Neural crest cell (in vitro differentiated cells): ENCODE measurements around the gene MAPK8IP3. TPM values are rescaled to one million over a fixed set of nuclear protein-coding genes. Genes with fewer than 3 reads are reported as not detected.
"Not testable (repeated sequence)": the region's sequence is repeated elsewhere in the genome, so short reads cannot be mapped to it uniquely, and the experiment has no call there.

Experiments used
- DNase-seq: peaks from one replicate; pipeline ENCODE4 v3.0.0; 2021; ENCODE audit warnings: low read depth, mixed read lengths, low spot score
- H3K27ac Mint-ChIP-seq: one replicate; pipeline ENCODE4 v1.8.0; 2021; ENCODE audit warnings: mild to moderate bottlenecking, mixed read lengths; ENCODE audit not compliant: unreplicated experiment
- H3K27me3 Mint-ChIP-seq: 2 replicates; pipeline ENCODE4 v1.8.0; 2021; ENCODE audit warnings: low read depth, mild to moderate bottlenecking, mixed read lengths
- H3K36me3 Mint-ChIP-seq: 2 replicates; pipeline ENCODE4 v1.8.0; 2021; ENCODE audit warnings: low read depth, mild to moderate bottlenecking, mixed read lengths
- H3K4me1 Mint-ChIP-seq: 2 replicates; pipeline ENCODE4 v1.8.0; 2021; ENCODE audit warnings: mixed read lengths
- H3K4me3 Mint-ChIP-seq: one replicate; pipeline ENCODE4 v1.8.0; 2021; ENCODE audit warnings: mild to moderate bottlenecking, mixed read lengths
- H3K9me3 Mint-ChIP-seq: 2 replicates; pipeline ENCODE4 v1.8.0; 2021; ENCODE audit warnings: mixed read lengths
- CTCF ChIP-seq: fragments of 200-600 bp; sonication (generic); conservative IDR thresholded peaks from 2 replicates; pipeline ENCODE4 v1.5.0; 2021; ENCODE audit warnings: antibody characterized with exemption, mild to moderate bottlenecking
- total RNA-seq: library from RNA; stranded (reverse); gene quantifications from 2 replicates; pipeline ENCODE4 v1.2.1, GENCODE V29; 2021

Gene MAPK8IP3
- total RNA-seq, 1 donor from 2014 or later, result 111 TPM

DNA sequence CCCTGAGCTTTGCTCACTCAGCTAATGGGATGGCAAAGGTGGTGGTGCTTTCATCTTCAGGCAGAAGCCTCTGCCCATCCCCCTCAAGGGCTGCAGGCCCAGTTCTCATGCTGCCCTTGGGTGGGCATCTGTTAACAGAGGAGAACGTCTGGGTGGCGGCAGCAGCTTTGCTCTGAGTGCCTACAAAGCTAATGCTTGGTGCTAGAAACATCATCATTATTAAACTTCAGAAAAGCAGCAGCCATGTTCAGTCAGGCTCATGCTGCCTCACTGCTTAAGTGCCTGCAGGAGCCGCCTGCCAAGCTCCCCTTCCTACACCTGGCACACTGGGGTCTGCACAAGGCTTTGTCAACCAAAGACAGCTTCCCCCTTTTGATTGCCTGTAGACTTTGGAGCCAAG lies 5.7 kb upstream of the MAPK8IP3 start:
- H3K27ac Mint-ChIP-seq, result no peak overlapping the region
- TF ChIP-seq CTCF, result no peak
- no peaks in the 10 kb centered on the region for H3K9me3 Mint-ChIP-seq
- peaks cover 9% of the 10 kb centered on the region for H3K4me1 Mint-ChIP-seq
- peaks cover 16% of the 10 kb centered on the region for H3K36me3 Mint-ChIP-seq
- no peak overlapping the region for H3K4me3 Mint-ChIP-seq
- DNase-seq, result no peak
- H3K27me3 Mint-ChIP-seq, result no peaks in the 10 kb centered on the region

DNA sequence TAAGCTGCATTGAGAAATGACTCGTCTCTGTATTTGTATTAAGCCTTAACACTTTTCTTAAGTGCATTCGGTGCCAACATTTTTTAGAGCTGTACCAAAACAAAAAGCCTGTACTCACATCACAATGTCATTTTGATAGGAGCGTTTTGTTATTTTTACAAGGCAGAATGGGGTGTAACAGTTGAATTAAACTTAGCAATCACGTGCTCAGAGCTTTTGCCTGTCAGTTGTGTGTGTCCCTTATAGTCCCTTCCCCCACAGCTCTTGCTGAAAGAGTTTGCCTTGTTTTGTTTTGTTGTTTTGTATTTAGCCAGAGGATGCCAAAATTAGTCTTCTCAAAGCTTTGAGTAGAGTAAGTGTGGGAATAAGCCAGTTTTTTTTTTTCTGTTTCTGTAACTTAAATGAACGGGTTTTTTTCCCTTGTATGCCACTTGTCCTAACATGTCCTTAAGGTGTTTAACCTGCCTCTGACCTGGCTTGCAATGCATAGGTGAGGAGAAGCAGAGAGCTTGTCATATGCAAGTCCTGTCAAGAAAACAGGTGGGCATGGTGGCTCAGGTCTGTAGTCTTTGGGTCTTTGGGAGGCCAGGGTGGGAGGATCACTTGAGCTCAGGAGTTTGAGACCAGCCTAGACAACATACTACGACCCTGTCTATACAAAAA lies 4.6 kb upstream of the MAPK8IP3 start:
- Mint-ChIP-seq H3K4me1 (peaks cover 14% of the 10 kb centered on the region), H3K27ac (no peak overlapping the region), H3K9me3 (no peaks in the 10 kb centered on the region), H3K36me3 (peaks cover 12% of the 10 kb centered on the region), H3K4me3 (peak overlapping the region; percentile 31), H3K27me3 (peaks cover 5% of the 10 kb centered on the region)
- no peak for TF ChIP-seq CTCF
- DNase-seq, result no peak

DNA sequence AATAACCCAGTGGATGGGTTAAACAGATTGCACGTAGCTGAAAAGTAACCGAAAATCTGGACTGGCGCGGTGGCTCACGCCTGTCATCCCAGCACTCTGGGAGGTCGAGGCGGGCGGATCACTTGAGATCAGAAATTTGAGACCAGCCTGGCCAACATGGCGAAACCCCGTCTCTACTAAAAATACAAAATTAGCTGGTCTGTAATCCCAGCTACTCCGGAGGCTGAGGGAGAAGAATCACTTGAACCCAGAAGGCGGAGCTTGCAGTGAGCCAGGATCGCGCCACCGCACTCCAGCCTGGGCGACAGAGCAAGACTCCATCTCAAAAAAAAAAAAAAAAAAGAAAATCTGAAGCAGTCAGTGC lies 689 bp upstream of the MAPK8IP3 start:
- not testable (repeated sequence) for DNase-seq, H3K27me3 Mint-ChIP-seq, H3K36me3 Mint-ChIP-seq, H3K9me3 Mint-ChIP-seq
- H3K4me1 Mint-ChIP-seq, result peaks cover 31% of the 10 kb centered on the region
- peak overlapping the region; percentile 98 for H3K4me3 Mint-ChIP-seq
- peak overlapping the region; percentile 98 for H3K27ac Mint-ChIP-seq

DNA sequence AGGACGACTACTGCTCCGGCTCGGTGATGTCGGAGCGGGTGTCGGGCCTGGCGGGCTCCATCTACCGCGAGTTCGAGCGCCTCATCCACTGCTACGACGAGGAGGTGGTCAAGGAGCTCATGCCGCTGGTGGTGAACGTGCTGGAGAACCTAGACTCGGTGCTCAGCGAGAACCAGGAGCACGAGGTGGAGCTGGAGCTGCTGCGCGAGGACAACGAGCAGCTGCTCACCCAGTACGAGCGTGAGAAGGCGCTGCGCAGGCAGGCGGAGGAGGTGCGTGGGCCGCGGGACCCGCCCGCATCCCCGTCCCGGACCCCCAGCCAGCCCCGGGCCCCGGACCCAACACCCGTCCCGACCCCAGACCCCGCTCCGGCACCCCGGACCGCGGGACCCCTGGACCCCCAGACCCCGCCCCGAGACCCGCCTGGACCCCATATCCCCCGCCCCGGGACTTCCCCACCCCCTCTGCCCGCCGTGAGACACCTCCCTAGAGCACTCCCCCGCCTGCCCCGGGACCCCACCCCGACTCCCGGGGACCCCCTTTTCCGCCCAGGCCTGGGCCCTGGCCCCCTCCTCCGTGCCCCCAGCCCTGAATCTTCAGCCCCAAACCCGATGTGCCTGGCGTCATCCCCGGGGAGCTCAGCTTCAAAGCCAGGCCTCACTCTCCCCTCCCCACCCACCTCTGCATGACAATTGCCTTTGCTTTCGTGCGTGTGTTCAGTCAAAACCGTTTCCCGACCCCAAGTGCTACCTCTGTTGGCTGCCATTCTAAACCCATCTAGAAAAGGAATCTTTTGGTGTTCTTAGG lies 594 bp downstream of the MAPK8IP3 start:
- peaks cover 31% of the 10 kb centered on the region for H3K4me1 Mint-ChIP-seq
- H3K27me3 Mint-ChIP-seq, result peaks cover 5% of the 10 kb centered on the region
- H3K9me3 Mint-ChIP-seq, result no peaks in the 10 kb centered on the region
- no peak for DNase-seq
- no peak for TF ChIP-seq CTCF
- peak overlapping the region; percentile 60 for H3K27ac Mint-ChIP-seq
- peak overlapping the region; percentile 91 for H3K4me3 Mint-ChIP-seq
- H3K36me3 Mint-ChIP-seq, result no peaks in the 10 kb centered on the region

DNA sequence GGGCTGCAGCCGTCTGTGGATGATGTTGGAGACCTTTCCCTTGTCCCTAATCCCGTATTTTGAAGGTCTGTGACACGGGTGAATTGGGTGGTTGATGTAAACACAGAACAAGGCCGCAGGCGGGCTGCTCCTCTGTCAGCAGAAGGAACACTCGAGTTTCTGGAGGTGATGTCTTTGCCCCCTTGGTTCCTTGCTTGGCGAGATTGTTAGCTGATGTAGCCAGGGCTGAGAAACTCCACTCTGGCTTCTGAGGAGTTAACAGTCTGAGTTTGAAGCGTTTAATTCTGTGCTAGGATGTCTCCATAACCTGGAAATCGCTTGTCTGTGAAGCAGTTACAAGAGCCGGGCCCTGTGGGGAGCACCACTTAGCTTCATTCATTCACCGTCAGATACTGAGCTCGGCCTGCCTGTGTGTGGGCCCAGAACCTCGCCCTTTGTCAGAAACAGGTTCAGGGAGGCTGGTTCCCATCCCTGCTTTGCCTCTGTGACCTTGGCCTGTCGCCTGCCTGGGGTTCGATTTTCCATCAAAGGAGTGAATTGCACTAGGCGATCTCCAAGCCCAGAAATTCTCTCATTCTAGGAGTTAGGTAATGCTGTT lies 1.3 kb downstream of the MAPK8IP3 start:
- DNase-seq, result no peak

More for the DNA sequence above, 1.3 kb downstream of the MAPK8IP3 start:
- H3K27ac Mint-ChIP-seq, result peak overlapping the region; percentile 60
- peaks cover 31% of the 10 kb centered on the region for H3K4me1 Mint-ChIP-seq
- peaks cover 5% of the 10 kb centered on the region for H3K27me3 Mint-ChIP-seq
- H3K9me3 Mint-ChIP-seq, result no peaks in the 10 kb centered on the region
- no peaks in the 10 kb centered on the region for H3K36me3 Mint-ChIP-seq
- TF ChIP-seq CTCF, result no peak
- peak overlapping the region; percentile 91 for H3K4me3 Mint-ChIP-seq
